LHCN-M2 (cell line): ENCODE results near the gene PRM3. TPM values are rescaled to one million over a fixed set of nuclear protein-coding genes. Genes with fewer than 3 reads are reported as not detected.

Source experiments
- DNase-seq: peaks from one replicate; pipeline ENCODE4 v3.0.0-alpha.2; 2012; ENCODE audit warnings: low read depth
- total RNA-seq: library from RNA; depleted of rRNA; stranded (reverse); fragments of >200 nt; gene quantifications from 2 replicates; pipeline ENCODE4 v1.2.3, GENCODE V29; 2014

Gene PRM3
- total RNA-seq, 1 experiment from 2014 or later: not detected

DNA sequence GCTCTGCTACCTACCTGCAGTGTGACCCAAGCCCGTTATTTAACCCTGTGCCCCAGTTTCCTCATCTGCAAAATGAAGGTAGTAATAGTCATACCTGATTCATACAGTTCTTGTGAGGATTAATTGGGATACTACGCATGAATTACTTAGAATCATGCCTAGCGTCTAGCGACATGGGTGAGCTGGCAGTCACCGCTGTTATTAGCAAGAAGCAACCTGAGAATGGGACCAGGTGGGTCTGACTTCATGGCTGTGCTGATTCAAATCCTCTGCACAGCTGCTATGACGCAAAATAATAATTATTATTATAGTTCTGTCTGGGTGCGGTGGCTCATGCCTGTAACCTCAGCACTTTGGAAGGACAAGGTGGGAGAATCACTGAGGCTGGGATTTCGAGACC lies 25.3 kb downstream of the PRM3 start:
- DNase-seq: no peak

- DNase-seq: no peak
Measured at GRCh38 chr16:11245988-11246387, 27.4 kb downstream of the PRM3 start.

GRCh38 chr16:11245222-11245737 lies 28.1 kb downstream of the PRM3 start:
- no peak for DNase-seq

DNA sequence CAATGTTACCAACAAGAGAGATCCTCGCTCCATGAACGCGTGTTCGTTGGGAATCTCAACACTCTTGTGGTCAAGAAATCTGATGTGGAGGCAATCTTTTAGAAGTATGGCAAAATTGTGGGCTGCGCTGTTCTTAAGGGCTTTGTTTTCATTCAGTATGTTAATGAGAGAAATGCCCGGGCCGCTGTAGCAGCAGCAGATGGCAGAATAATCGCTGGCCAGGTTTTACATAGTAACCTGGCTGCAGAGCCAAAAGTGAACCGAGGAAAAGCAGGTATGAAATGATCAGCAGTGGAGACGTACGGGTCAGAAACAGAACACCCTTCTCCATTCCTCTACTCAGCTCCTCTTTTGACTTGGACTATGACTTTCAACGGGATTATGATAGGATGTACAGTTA lies 30.8 kb downstream of the PRM3 start:
- no peak for DNase-seq

- DNase-seq: no peak
Measured at GRCh38 chr16:11241480-11242204, 31.8 kb downstream of the PRM3 start.

GRCh38 chr16:11240636-11241473 lies 32.6 kb downstream of the PRM3 start:
- DNase-seq: no peak

- no peak for DNase-seq
Measured at GRCh38 chr16:11239644-11240632, 33.5 kb downstream of the PRM3 start.

GRCh38 chr16:11238272-11239202 lies 34.9 kb downstream of the PRM3 start:
- no peak for DNase-seq

DNA sequence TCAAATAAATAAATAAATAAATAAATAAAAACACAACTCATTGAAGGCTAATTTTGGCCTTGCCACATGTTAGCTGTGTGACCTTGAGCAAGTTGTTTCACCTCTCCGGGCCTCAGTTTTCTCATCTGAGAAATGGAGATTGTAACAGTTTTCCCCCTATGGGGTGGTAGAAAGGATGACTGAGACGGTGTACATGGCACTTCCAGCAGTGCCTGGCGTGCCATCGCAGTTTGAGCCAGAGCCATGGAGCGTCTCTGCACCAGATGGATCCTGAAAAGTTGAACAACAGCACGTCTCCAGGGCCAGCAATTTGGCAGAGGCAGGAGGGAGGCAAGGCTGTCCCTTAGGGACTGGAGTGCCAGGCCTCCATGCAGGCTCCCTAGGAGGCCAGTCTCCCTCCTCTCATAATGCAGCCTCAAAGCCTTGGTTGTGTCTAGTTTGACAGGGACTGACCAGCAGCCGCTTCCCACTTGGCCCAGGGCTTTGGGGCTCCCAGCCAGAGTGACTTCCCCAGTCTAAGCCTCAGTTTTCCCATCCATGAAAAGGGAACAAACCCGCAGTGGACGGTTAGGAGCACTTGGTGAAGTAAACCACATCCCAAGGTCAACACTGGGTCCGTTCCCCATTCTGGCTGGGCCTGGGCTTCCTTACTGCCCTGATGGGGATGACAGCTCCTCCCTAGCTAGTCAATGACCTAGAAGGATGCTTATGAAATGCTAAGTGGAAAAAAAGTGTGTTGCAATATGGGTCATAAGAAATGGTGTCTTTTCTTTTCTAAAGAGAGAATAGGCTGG lies 36.8 kb downstream of the PRM3 start:
- DNase-seq: no peak

DNA sequence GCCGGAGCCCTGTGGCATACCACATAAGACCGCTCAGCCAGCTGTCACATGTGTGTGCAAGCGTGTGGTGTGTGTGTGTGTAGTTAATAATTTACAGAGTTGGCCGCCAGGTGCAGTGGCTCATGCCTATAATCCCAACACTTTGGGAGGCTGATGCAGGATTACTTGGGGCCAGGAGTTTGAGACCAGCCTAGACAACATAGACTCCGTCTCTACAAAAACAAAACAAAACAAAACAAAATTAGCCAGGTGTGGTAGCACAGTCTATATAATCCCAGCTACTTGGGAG lies 37.8 kb downstream of the PRM3 start:
- DNase-seq: no peak

DNA sequence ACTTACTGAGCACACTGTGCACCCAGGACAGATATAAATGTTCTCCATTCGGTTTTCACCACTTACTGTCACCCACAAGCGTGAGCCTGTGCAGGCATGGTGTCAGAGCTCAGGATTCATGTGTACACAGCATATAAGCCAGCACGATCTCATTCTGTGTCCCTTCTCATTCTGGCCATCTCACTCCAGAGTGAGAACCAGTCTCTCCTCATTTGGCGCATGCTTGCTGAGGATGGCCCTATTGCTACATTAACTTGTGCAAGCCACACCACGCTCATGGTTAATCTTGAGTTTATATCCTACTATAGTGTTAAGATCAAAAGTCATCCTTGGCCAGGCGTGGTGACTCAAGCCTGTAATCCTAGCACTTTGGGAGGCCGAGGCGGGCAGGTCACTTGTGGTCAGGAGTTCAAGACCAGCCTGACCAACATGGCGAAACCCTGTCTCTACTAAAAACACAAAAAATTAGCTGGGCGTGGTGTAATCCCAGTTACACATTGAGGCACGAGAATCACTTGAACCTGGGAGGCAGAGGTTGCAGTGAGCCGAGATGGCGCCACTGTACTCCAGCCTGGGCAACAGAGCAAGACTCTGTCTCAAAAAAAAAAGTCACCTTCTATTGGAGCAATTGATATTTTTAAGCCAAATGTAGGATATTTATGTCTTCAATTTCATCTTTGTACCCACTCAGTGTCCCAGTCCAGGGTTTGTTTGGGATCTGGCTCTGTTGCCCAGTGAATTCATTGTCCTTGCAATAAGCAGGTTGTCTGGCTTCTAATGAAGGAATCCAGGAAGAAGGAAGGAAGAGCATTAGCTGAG lies 38.3 kb downstream of the PRM3 start:
- DNase-seq: peak; percentile 65

- DNase-seq: no peak
Measured at GRCh38 chr16:11233727-11234376, 39.6 kb downstream of the PRM3 start.

GRCh38 chr16:11232852-11233726 lies 40.3 kb downstream of the PRM3 start:
- DNase-seq: no peak

- DNase-seq: no peak
Measured at GRCh38 chr16:11232302-11232851, 41.1 kb downstream of the PRM3 start.

GRCh38 chr16:11231367-11231970 lies 42.0 kb downstream of the PRM3 start:
- no peak for DNase-seq

- no peak for DNase-seq
Measured at GRCh38 chr16:11229906-11230305, 43.5 kb downstream of the PRM3 start.

DNA sequence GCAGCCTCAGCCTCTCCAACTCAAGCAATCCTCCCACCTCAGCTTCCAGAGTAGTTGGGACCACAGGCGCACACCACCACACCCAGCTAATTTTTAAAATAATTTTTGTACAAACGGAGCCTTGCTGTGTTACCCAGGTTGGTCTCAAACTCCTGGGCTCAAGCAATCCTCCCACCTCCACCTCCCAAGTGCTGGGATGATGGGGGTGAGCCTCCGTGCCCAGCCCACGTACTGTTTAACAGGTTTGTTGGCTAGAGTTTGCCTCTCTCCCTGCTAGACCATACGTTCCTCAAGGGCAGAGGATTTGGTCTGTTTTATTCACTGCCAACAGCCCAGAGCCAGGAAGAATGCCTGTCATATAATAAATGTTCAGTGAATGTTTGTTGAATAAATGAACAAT lies 44.0 kb downstream of the PRM3 start:
- no peak for DNase-seq
